IgD-negative memory B cell (primary cell): Measurements from ENCODE around the gene NLGN2. TPM values are rescaled to one million over a fixed set of nuclear protein-coding genes. Genes with fewer than 3 reads are reported as not detected.
A peak's percentile ranks its signal among the peaks of the same experiment; 100 is the strongest.

Experiments used
- H3K27ac Mint-ChIP-seq, 3 donors: one replicate each; pipeline ENCODE4 v1.8.0; 2020 to 2022; ENCODE audit warnings: mild to moderate bottlenecking in 3 of 3, mixed read lengths in 3 of 3, moderate library complexity in 1 of 3
- H3K27me3 Mint-ChIP-seq: one replicate; pipeline ENCODE4 v1.8.0; 2021; ENCODE audit warnings: mixed read lengths
- H3K36me3 Mint-ChIP-seq: one replicate; pipeline ENCODE4 v1.8.0; 2020; ENCODE audit warnings: mild to moderate bottlenecking, mixed read lengths
- H3K4me1 Mint-ChIP-seq, 3 donors: one replicate each; pipeline ENCODE4 v1.8.0; 2020 to 2022; ENCODE audit warnings: mixed read lengths in 3 of 3, mild to moderate bottlenecking in 1 of 3
- H3K4me3 Mint-ChIP-seq, 4 donors: one replicate each; pipeline ENCODE4 v1.8.0; 2020 to 2022; ENCODE audit warnings: mild to moderate bottlenecking in 4 of 4, mixed read lengths in 4 of 4, moderate library complexity in 3 of 4
- H3K9me3 Mint-ChIP-seq, 3 donors: one replicate each; pipeline ENCODE4 v1.8.0; 2020 to 2021; ENCODE audit warnings: mixed read lengths in 3 of 3, mild to moderate bottlenecking in 1 of 3
- polyA plus RNA-seq: library from polyadenylated mRNA; unstranded; fragments of 300-500 nt; fragmentation: Illumina TruSeq; gene quantifications from one replicate; pipeline ENCODE4 v1.2.3, GENCODE V29; 2021

Gene NLGN2
- polyA plus RNA-seq, 1 donor from 2014 or later = not detected

- peak overlapping the region in 1 of 3 donors; percentile 12 for H3K27ac Mint-ChIP-seq
- no peaks in the 10 kb centered on the region for H3K36me3 Mint-ChIP-seq
- no peaks in the 10 kb centered on the region for H3K9me3 Mint-ChIP-seq
- H3K27me3 Mint-ChIP-seq = peaks cover under 1% of the 10 kb centered on the region
- no peak overlapping the region for H3K4me3 Mint-ChIP-seq
- peaks cover 0 to 7% (median 7%) of the 10 kb centered on the region in 3 donors for H3K4me1 Mint-ChIP-seq
These were observed 23.6 kb downstream of the NLGN2 start for GRCh38 chr17:7431231-7431630.

- peaks cover 0 to 11% (median 9%) of the 10 kb centered on the region in 3 donors for H3K4me1 Mint-ChIP-seq
- H3K27ac Mint-ChIP-seq = no peak overlapping the region
- no peaks in the 10 kb centered on the region for H3K9me3 Mint-ChIP-seq
- no peaks in the 10 kb centered on the region for H3K27me3 Mint-ChIP-seq
- H3K36me3 Mint-ChIP-seq = no peaks in the 10 kb centered on the region
- peak overlapping the region in 1 of 4 donors; percentile 62 for H3K4me3 Mint-ChIP-seq
These were observed 24.7 kb downstream of the NLGN2 start for GRCh38 chr17:7432296-7432695.

GRCh38 chr17:7435676-7436555 is 28.3 kb downstream of the NLGN2 start:
- Mint-ChIP-seq H3K27me3 (peaks cover 25% of the 10 kb centered on the region), H3K4me1 (peaks cover 18 to 30% (median 21%) of the 10 kb centered on the region in 3 donors)

GRCh38 chr17:7436556-7437368 is 29.1 kb downstream of the NLGN2 start:
- H3K27ac Mint-ChIP-seq = peak overlapping the region; percentile 84 to 98 (median 93)
- H3K4me1 Mint-ChIP-seq = peaks cover 18 to 30% (median 21%) of the 10 kb centered on the region in 3 donors
- peaks cover 4% of the 10 kb centered on the region for H3K36me3 Mint-ChIP-seq
- peak overlapping the region; percentile 88 to 95 (median 94) for H3K4me3 Mint-ChIP-seq
- no peaks in the 10 kb centered on the region for H3K9me3 Mint-ChIP-seq
- H3K27me3 Mint-ChIP-seq = peaks cover 29% of the 10 kb centered on the region

More at GRCh38 chr17:7435676-7436555, 28.3 kb downstream of the NLGN2 start:
- peaks cover 4% of the 10 kb centered on the region for H3K36me3 Mint-ChIP-seq
- peak overlapping the region; percentile 84 to 98 (median 93) for H3K27ac Mint-ChIP-seq
- peak overlapping the region; percentile 88 to 95 (median 94) for H3K4me3 Mint-ChIP-seq
- no peaks in the 10 kb centered on the region for H3K9me3 Mint-ChIP-seq

GRCh38 chr17:7437369-7437863 is 29.8 kb downstream of the NLGN2 start:
- peak overlapping the region; percentile 45 to 93 (median 55) for H3K4me3 Mint-ChIP-seq
- H3K27me3 Mint-ChIP-seq = peaks cover 33% of the 10 kb centered on the region
- no peaks in the 10 kb centered on the region for H3K9me3 Mint-ChIP-seq
- H3K36me3 Mint-ChIP-seq = peaks cover 4% of the 10 kb centered on the region
- peak overlapping the region; percentile 35 to 72 (median 40) for H3K27ac Mint-ChIP-seq
- peaks cover 18 to 30% (median 21%) of the 10 kb centered on the region in 3 donors for H3K4me1 Mint-ChIP-seq

- peaks cover 38% of the 10 kb centered on the region for H3K27me3 Mint-ChIP-seq
- H3K9me3 Mint-ChIP-seq = no peaks in the 10 kb centered on the region
- peaks cover 18 to 30% (median 21%) of the 10 kb centered on the region in 3 donors for H3K4me1 Mint-ChIP-seq
- peak overlapping the region; percentile 35 to 72 (median 40) for H3K27ac Mint-ChIP-seq
- H3K4me3 Mint-ChIP-seq = peak overlapping the region; percentile 55 to 93 (median 63)
- H3K36me3 Mint-ChIP-seq = peaks cover 4% of the 10 kb centered on the region
These were observed 30.4 kb downstream of the NLGN2 start for GRCh38 chr17:7437950-7438614.

- Mint-ChIP-seq H3K4me1 (peaks cover 21 to 30% (median 21%) of the 10 kb centered on the region in 3 donors), H3K4me3 (peak overlapping the region; percentile 10 to 93 (median 58)), H3K27ac (peak overlapping the region in 1 of 3 donors; percentile 72), H3K27me3 (peaks cover 43% of the 10 kb centered on the region), H3K36me3 (peaks cover 4% of the 10 kb centered on the region), H3K9me3 (no peaks in the 10 kb centered on the region)
These were observed 31.2 kb downstream of the NLGN2 start for GRCh38 chr17:7438656-7439460.

- peaks cover 4% of the 10 kb centered on the region for H3K36me3 Mint-ChIP-seq
- H3K4me3 Mint-ChIP-seq = peak within 1 kb of the TSS; percentile 41 to 93 (median 78)
- H3K27ac Mint-ChIP-seq = peak within 1 kb of the TSS in 2 of 3 donors; percentile 35 to 72
- no peaks in the 10 kb centered on the region for H3K9me3 Mint-ChIP-seq
- peaks cover 21 to 30% (median 23%) of the 10 kb centered on the region in 3 donors for H3K4me1 Mint-ChIP-seq
- peaks cover 47% of the 10 kb centered on the region for H3K27me3 Mint-ChIP-seq
These were observed 31.9 kb downstream of the NLGN2 start, which contains the start of gene FGF11 for GRCh38 chr17:7439462-7440112. TSS of gene FGF11 (plus strand) at chr17:7439512. CDS start at chr17:7439621, 109 bp downstream.

GRCh38 chr17:7440113-7440833 is 32.6 kb downstream of the NLGN2 start:
- peaks cover 18 to 27% (median 23%) of the 10 kb centered on the region in 3 donors for H3K4me1 Mint-ChIP-seq
- peaks cover 49% of the 10 kb centered on the region for H3K27me3 Mint-ChIP-seq
- H3K27ac Mint-ChIP-seq = peak overlapping the region in 2 of 3 donors; percentile 35 to 67
- H3K4me3 Mint-ChIP-seq = peak overlapping the region; percentile 41 to 88 (median 78)
- H3K36me3 Mint-ChIP-seq = peaks cover 4% of the 10 kb centered on the region
- no peaks in the 10 kb centered on the region for H3K9me3 Mint-ChIP-seq

GRCh38 chr17:7440834-7441195 is 33.2 kb downstream of the NLGN2 start:
- H3K4me1 Mint-ChIP-seq = peaks cover 17 to 30% (median 28%) of the 10 kb centered on the region in 3 donors
- peaks cover 0 to 2% (median 0%) of the 10 kb centered on the region in 3 donors for H3K9me3 Mint-ChIP-seq
- H3K27me3 Mint-ChIP-seq = peaks cover 54% of the 10 kb centered on the region
- no peak overlapping the region for H3K27ac Mint-ChIP-seq
- H3K4me3 Mint-ChIP-seq = peak overlapping the region in 1 of 4 donors; percentile 41
- peaks cover 5% of the 10 kb centered on the region for H3K36me3 Mint-ChIP-seq

GRCh38 chr17:7441266-7441665 is 33.6 kb downstream of the NLGN2 start:
- peak overlapping the region in 1 of 3 donors; percentile 80 for H3K27ac Mint-ChIP-seq
- H3K27me3 Mint-ChIP-seq = peaks cover 57% of the 10 kb centered on the region
- peaks cover 19 to 32% (median 29%) of the 10 kb centered on the region in 3 donors for H3K4me1 Mint-ChIP-seq
- H3K4me3 Mint-ChIP-seq = peak overlapping the region in 1 of 4 donors; percentile 10
- peaks cover 5% of the 10 kb centered on the region for H3K36me3 Mint-ChIP-seq
- peaks cover 0 to 2% (median 0%) of the 10 kb centered on the region in 3 donors for H3K9me3 Mint-ChIP-seq

GRCh38 chr17:7442142-7442541 is 34.5 kb downstream of the NLGN2 start:
- H3K27ac Mint-ChIP-seq = peak overlapping the region in 1 of 3 donors; percentile 80
- H3K4me1 Mint-ChIP-seq = peaks cover 20 to 32% (median 26%) of the 10 kb centered on the region in 3 donors
- H3K27me3 Mint-ChIP-seq = peaks cover 59% of the 10 kb centered on the region
- H3K36me3 Mint-ChIP-seq = peaks cover 5% of the 10 kb centered on the region
- peak overlapping the region in 1 of 4 donors; percentile 10 for H3K4me3 Mint-ChIP-seq
- peaks cover 0 to 2% (median 1%) of the 10 kb centered on the region in 3 donors for H3K9me3 Mint-ChIP-seq
